ENCODE results near the gene SETBP1.

Gene SETBP1

DNA sequence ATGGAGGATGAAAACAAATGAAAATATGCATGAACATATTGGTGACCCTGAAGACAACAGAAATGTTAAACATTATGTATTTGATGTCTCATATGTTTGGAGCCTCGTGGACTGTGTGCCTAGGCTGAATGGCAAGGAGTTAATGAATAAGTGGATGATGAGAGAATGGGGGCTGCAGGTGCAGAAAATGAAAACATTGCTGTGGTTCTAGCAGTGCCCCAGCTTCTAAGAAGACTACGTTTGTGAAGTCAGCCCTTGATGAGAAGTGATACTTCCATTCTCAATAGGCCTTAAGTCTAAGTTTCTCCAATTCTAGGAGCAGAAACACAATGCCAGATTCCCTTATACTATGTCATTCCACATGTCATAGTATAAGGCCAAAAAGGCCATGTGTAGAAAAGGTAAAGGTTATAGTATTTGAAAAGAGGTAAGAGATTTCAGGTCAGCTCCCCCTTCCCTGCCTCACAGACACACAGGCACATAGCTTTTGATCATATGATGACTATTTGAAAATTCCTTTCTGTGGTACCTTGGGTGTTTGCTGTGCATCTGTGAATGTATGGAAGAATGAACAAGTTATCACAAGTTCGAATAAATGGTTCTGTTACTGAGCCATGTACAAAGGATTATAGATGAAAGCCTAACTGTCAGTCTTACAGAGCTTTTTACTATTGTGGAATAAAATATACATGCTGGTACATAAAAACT lies 280.8 kb downstream of the SETBP1 start:
- no peaks in the 10 kb centered on the region; the same call in 1 of the 2 replicates for H3K27me3 ChIP-seq (replicated peaks; ENCODE audit: control insufficient read depth, insufficient read depth, low read length)
- DNase-seq (ENCODE audit: extremely low read depth, insufficient read length): no peak
- H3K4me3 ChIP-seq (replicated peaks; ENCODE audit: low read depth, low read length): no peak overlapping the region
- TF ChIP-seq, protein P1, sequence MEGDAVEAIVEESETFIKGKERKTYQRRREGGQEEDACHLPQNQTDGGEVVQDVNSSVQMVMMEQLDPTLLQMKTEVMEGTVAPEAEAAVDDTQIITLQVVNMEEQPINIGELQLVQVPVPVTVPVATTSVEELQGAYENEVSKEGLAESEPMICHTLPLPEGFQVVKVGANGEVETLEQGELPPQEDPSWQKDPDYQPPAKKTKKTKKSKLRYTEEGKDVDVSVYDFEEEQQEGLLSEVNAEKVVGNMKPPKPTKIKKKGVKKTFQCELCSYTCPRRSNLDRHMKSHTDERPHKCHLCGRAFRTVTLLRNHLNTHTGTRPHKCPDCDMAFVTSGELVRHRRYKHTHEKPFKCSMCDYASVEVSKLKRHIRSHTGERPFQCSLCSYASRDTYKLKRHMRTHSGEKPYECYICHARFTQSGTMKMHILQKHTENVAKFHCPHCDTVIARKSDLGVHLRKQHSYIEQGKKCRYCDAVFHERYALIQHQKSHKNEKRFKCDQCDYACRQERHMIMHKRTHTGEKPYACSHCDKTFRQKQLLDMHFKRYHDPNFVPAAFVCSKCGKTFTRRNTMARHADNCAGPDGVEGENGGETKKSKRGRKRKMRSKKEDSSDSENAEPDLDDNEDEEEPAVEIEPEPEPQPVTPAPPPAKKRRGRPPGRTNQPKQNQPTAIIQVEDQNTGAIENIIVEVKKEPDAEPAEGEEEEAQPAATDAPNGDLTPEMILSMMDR (IDR thresholded peaks at IDR 0.05; ENCODE audit: insufficient read depth, low read length, poor library complexity, severe bottlenecking): no peak
- no peaks in the 10 kb centered on the region for H3K36me3 ChIP-seq (ENCODE audit: control insufficient read depth, insufficient read depth, low read length)

DNA sequence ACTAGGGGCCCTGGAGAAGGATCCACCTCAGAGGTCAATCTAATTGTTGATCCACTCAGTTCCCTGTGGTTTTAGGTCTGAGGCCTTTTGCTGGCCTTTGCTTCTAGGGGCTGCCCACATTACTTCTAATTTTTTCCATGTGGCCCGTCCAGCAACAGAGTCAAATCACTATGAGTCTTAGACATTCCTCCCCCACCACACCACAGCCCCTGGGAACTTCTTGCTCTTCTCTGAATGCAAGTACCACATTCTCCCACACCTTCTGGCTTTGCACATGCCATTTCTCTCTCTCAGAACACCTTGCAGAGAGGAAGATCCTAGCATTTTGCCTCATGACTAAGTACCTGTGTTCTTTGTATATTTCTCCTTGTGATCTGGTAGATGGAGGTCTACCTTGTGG lies 286.9 kb downstream of the SETBP1 start:
- DNase-seq (ENCODE audit: extremely low read depth, insufficient read length): no peak
- TF ChIP-seq, protein P1 (IDR thresholded peaks at IDR 0.05; ENCODE audit: insufficient read depth, low read length, poor library complexity, severe bottlenecking): no peak
- no peaks in the 10 kb centered on the region for H3K36me3 ChIP-seq (ENCODE audit: control insufficient read depth, insufficient read depth, low read length)
- no peaks in the 10 kb centered on the region; the same call in 1 of the 2 replicates for H3K27me3 ChIP-seq (replicated peaks; ENCODE audit: control insufficient read depth, insufficient read depth, low read length)
- H3K4me3 ChIP-seq (replicated peaks; ENCODE audit: low read depth, low read length): no peak overlapping the region

DNA sequence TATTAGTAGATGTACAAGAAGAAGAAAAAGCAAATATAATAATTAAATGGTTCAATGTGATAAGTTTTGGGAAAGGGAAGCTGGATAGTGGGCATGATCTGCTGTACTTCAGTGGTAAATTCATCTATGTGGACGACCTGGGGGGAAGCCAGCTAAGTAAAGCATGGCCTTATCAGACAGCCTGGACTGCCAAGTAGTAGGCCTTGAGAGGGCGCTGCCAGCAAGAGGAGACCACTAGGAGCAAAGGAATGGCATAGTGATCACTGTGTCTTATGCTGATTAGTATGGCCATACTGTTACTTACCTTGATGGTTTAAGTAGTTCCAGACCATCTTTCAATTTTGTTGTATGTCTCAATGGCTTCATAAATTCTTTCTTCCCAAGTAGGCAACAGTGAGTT lies 287.6 kb downstream of the SETBP1 start:
- no peak for DNase-seq (ENCODE audit: extremely low read depth, insufficient read length)

DNA sequence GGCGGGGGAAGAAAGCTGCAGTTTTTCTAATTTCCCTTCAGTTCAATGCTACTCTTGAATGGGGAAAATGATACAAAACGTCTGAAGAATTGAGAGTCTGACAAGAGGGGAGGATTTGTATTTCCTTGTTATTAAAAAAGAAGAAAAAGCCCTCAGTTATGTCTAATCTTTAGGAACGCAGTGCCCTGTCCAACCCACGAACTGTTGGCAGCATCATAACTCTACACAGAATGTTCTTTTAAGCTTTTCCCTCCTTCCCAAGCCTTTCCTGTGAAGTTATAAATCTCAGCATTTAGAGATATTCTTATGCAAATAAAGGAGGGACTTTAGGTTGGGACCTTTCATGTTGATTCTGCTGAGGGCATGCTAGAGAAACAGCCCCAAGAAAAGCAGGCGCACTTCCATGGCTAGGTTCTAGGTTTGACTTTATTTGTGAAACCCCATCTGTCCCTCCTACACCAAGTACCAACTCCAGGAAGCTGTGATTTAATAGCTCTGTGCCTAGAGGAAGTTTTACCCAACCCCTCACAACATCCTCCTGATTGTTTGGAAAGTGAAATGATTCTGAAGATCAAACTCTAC lies 288.6 kb downstream of the SETBP1 start:
- H3K27me3 ChIP-seq (replicated peaks; ENCODE audit: control insufficient read depth, insufficient read depth, low read length): no peaks in the 10 kb centered on the region; the same call in 1 of the 2 replicates
- H3K36me3 ChIP-seq (ENCODE audit: control insufficient read depth, insufficient read depth, low read length): no peaks in the 10 kb centered on the region
- TF ChIP-seq, protein P1 (IDR thresholded peaks at IDR 0.05; ENCODE audit: insufficient read depth, low read length, poor library complexity, severe bottlenecking): no peak
- no peak overlapping the region for H3K4me3 ChIP-seq (replicated peaks; ENCODE audit: low read depth, low read length)
- no peak for DNase-seq (ENCODE audit: extremely low read depth, insufficient read length)

More for the DNA sequence above, 287.6 kb downstream of the SETBP1 start:
- TF ChIP-seq, protein P1 (IDR thresholded peaks at IDR 0.05; ENCODE audit: insufficient read depth, low read length, poor library complexity, severe bottlenecking): no peak
- Histone ChIP-seq H3K27me3 (replicated peaks; ENCODE audit: control insufficient read depth, insufficient read depth, low read length) (no peaks in the 10 kb centered on the region; the same call in 1 of the 2 replicates), H3K4me3 (replicated peaks; ENCODE audit: low read depth, low read length) (no peak overlapping the region), H3K36me3 (ENCODE audit: control insufficient read depth, insufficient read depth, low read length) (no peaks in the 10 kb centered on the region)

DNA sequence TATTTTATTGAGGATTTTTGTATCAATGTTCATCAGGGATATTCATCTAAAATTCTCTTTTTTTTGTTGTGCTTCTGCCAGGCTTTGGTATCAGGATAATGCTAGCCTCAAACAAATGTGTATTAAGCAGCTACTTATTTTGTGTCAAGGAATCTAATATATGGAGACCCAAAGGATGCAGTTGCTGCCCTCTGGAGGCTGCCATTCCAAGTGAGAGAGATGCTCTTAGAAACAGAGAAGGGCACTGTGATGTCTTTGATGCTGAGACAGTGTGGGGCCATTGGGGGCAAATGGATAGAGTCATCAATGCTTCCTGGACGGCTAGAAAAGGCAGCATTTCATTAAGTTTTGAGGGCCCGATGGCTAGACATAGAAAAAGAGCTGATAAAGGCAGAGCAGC lies 292.6 kb downstream of the SETBP1 start:
- H3K4me3 ChIP-seq (replicated peaks; ENCODE audit: low read depth, low read length): no peak overlapping the region
- no peaks in the 10 kb centered on the region for H3K36me3 ChIP-seq (ENCODE audit: control insufficient read depth, insufficient read depth, low read length)
- no peaks in the 10 kb centered on the region; the same call in 1 of the 2 replicates for H3K27me3 ChIP-seq (replicated peaks; ENCODE audit: control insufficient read depth, insufficient read depth, low read length)
- DNase-seq (ENCODE audit: extremely low read depth, insufficient read length): no peak
- TF ChIP-seq, protein P1 (IDR thresholded peaks at IDR 0.05; ENCODE audit: insufficient read depth, low read length, poor library complexity, severe bottlenecking): peak; percentile 44
